SK-N-SH (cell line): ENCODE measurements around the gene ATP6V0E2. TPM values are rescaled to one million over a fixed set of nuclear protein-coding genes. Genes with fewer than 3 reads are reported as not detected.

Source experiments
- CTCF ChIA-PET: fragments of 300-600, 350-600 bp; formaldehyde crosslinking; extraction: SDS; loops from one replicate; lab custom pipeline; 2021; lab: Yijun Ruan, JAX
- POLR2A ChIA-PET: fragments of 350-600 bp; sonication (Branson Sonifier 250); formaldehyde crosslinking; extraction: SDS; loops from one replicate; lab custom pipeline; 2020; ENCODE audit warnings: antibody characterized with exemption, inconsistent platforms; lab: Yijun Ruan, JAX
- DNase-seq: peaks from one replicate; pipeline ENCODE4 v3.0.0; 2012
- H2AFZ ChIP-seq: fragments of 200-600 bp; sonication (generic); 2 replicates; pipeline ENCODE4 v1.8.1; 2016; ENCODE audit warnings: antibody characterized with exemption, mild to moderate bottlenecking, low read depth
- H3F3A ChIP-seq: fragments of 200-600 bp; sonication (generic); replicated peaks from 2 replicates; pipeline ENCODE3; 2016; ENCODE audit warnings: antibody characterized with exemption, mild to moderate bottlenecking; ENCODE audit not compliant: insufficient read depth
- H3K27ac ChIP-seq, 2 experiments: fragments of 200-500 bp in 1 of 2; fragments of 200-600 bp in 1 of 2; sonication (Bioruptor generic) in 1 of 2; sonication (generic), shearing (Covaris generic) in 1 of 2; 2 replicates each; pipeline versions ENCODE4 v1.5.1 to v1.6.1; 2014 to 2016; ENCODE audit warnings: low read depth in 2 of 2, inconsistent platforms in 1 of 2, low read length in 1 of 2, mild to moderate bottlenecking in 1 of 2, mixed read lengths in 1 of 2
- H3K27me3 ChIP-seq: fragments of 200-600 bp; sonication (generic), shearing (Covaris generic); 2 replicates; pipeline ENCODE4 v1.6.1; 2016; ENCODE audit warnings: mixed run types; ENCODE audit not compliant: insufficient read depth
- H3K36me3 ChIP-seq, 2 experiments: fragments of 200-500 bp in 1 of 2; fragments of 200-600 bp in 1 of 2; sonication (Bioruptor generic) in 1 of 2; sonication (generic) in 1 of 2; replicated peaks in 1 of 2; 2 replicates each; pipeline versions ENCODE3 to v1.5.1; 2014 to 2016; ENCODE audit warnings: low read length in 1 of 2, mild to moderate bottlenecking in 1 of 2; ENCODE audit not compliant: insufficient read depth in 2 of 2, control insufficient read depth in 1 of 2
- H3K4me1 ChIP-seq, 2 experiments: fragments of 200-500 bp in 1 of 2; fragments of 200-600 bp in 1 of 2; sonication (Bioruptor generic) in 1 of 2; sonication (generic), shearing (Covaris generic) in 1 of 2; 2 replicates each; pipeline versions ENCODE4 v1.5.1 to v1.6.1; 2014 to 2016; ENCODE audit warnings: low read depth in 1 of 2, low read length in 1 of 2, mixed run types in 1 of 2; ENCODE audit not compliant: insufficient read depth in 2 of 2, control insufficient read depth in 1 of 2
- H3K4me2 ChIP-seq: fragments of 200-600 bp; sonication (generic), shearing (Covaris generic); 2 replicates; pipeline ENCODE4 v1.6.1; 2017; ENCODE audit warnings: mixed run types
- H3K4me3 ChIP-seq, 2 experiments: fragments of 200-500 bp in 1 of 2; fragments of 200-600 bp in 1 of 2; sonication (Bioruptor generic) in 1 of 2; sonication (generic), shearing (Covaris generic) in 1 of 2; 2 replicates each; pipeline versions ENCODE4 v1.5.1 to v1.8.1; 2014 to 2016; ENCODE audit warnings: low read depth in 2 of 2, inconsistent platforms in 1 of 2, low read length in 1 of 2, mild to moderate bottlenecking in 1 of 2, mixed read lengths in 1 of 2, moderate library complexity in 1 of 2
- H3K79me2 ChIP-seq: fragments of 200-600 bp; sonication (generic); 2 replicates; pipeline ENCODE4 v1.8.1; 2017; ENCODE audit warnings: mild to moderate bottlenecking; ENCODE audit not compliant: insufficient read depth
- H3K9ac ChIP-seq: fragments of 200-600 bp; sonication (generic); 2 replicates; pipeline ENCODE4 v1.6.1; 2017; ENCODE audit warnings: mixed run types
- H3K9me2 ChIP-seq: fragments of 200-600 bp; sonication (generic); 2 replicates; pipeline ENCODE4 v1.6.1; 2017; ENCODE audit warnings: mixed run types
- H3K9me3 ChIP-seq: fragments of 200-600 bp; sonication (generic); 2 replicates; pipeline ENCODE4 v1.6.1; 2017; ENCODE audit warnings: mixed run types, mild to moderate bottlenecking, moderate library complexity
- H4K20me1 ChIP-seq: fragments of 200-600 bp; sonication (generic); 2 replicates; pipeline ENCODE4 v1.6.1; 2017; ENCODE audit warnings: mild to moderate bottlenecking, mixed run types; ENCODE audit not compliant: insufficient read depth
- ELF1 ChIP-seq: IDR thresholded peaks from 2 replicates; pipeline ENCODE4 v1.4.0; 2012
- EZH2phosphoT487 ChIP-seq: fragments of 200-600 bp; sonication (generic); IDR thresholded peaks from 2 replicates; pipeline ENCODE4 v1.6.1; 2017; ENCODE audit warnings: low read depth, mixed run types, mild to moderate bottlenecking, antibody characterized with exemption, moderate library complexity, borderline replicate concordance
- FOSL2 ChIP-seq: IDR thresholded peaks from 2 replicates; pipeline ENCODE4 v1.4.0; 2012; ENCODE audit warnings: low read depth, mild to moderate bottlenecking, moderate library complexity, borderline replicate concordance
- FOXM1 ChIP-seq: IDR thresholded peaks from 2 replicates; pipeline ENCODE4 v1.4.0; 2012; ENCODE audit warnings: low read depth, mild to moderate bottlenecking
- GABPA ChIP-seq: IDR thresholded peaks from 2 replicates; pipeline ENCODE4 v1.4.0; 2012; ENCODE audit warnings: low read depth, mild to moderate bottlenecking
- MEF2A ChIP-seq: IDR thresholded peaks from 2 replicates; pipeline ENCODE4 v1.4.0; 2012; ENCODE audit warnings: low read depth, borderline replicate concordance
- MXI1 ChIP-seq: IDR thresholded peaks from 2 replicates; pipeline ENCODE4 v1.6.1; 2012; ENCODE audit warnings: mild to moderate bottlenecking, low read depth, low read length, improper control_type of control experiment
- RXRA ChIP-seq: IDR thresholded peaks from 2 replicates; pipeline ENCODE4 v1.4.0; 2012; ENCODE audit warnings: low read depth, mild to moderate bottlenecking, borderline replicate concordance
- TCF12 ChIP-seq: IDR thresholded peaks from 2 replicates; pipeline ENCODE4 v1.4.0; 2012
- TEAD4 ChIP-seq: IDR thresholded peaks from 2 replicates; pipeline ENCODE4 v1.4.0; 2012; ENCODE audit warnings: mild to moderate bottlenecking, borderline replicate concordance; ENCODE audit not compliant: insufficient read depth
- YY1 ChIP-seq: IDR thresholded peaks from 2 replicates; pipeline ENCODE4 v1.4.0; 2012; ENCODE audit warnings: low read depth, mild to moderate bottlenecking
- WGBS: methylation state at CpG from one replicate; pipeline ENCODE4 v1.1.6; 2017; ENCODE audit warnings: low lambda C conversion rate; 5-methylcytosine and 5-hydroxymethylcytosine counted together
- polyA plus RNA-seq, 3 experiments: library from polyadenylated mRNA; depleted of rRNA; stranded (reverse); fragments of >200 nt; gene quantifications; 2 replicates each; pipeline ENCODE4 v1.2.3, GENCODE V29; 2012
- TF ChIP-seq, protein P1 (sequence below): fragments of 150-350 bp; IDR thresholded peaks from 2 replicates; pipeline ENCODE4 v1.6.1; 2017; ENCODE audit warnings: antibody characterized with exemption, low read length, low read depth, borderline replicate concordance
- TF ChIP-seq, protein P2 (sequence below): IDR thresholded peaks from 2 replicates; pipeline ENCODE4 v1.4.0; 2012; ENCODE audit warnings: low read depth, borderline replicate concordance
- TF ChIP-seq, protein P3 (sequence below): fragments of 150-350 bp; IDR thresholded peaks from 2 replicates; pipeline ENCODE4 v1.6.1; 2016; ENCODE audit warnings: mild to moderate bottlenecking, low read depth, low read length
- TF ChIP-seq, protein P4 (sequence below): IDR thresholded peaks from 2 replicates; pipeline ENCODE4 v1.4.0; 2012; ENCODE audit warnings: low read depth
- TF ChIP-seq, protein P5 (sequence below): IDR thresholded peaks from 2 replicates; pipeline ENCODE4 v1.4.0; 2012; ENCODE audit warnings: low read depth, borderline replicate concordance

The ATP6V0E2 gene
- polyA plus RNA-seq, 1 of the 3 experiments (the other 2 are of a cell fraction), result 49.6 TPM

DNA sequence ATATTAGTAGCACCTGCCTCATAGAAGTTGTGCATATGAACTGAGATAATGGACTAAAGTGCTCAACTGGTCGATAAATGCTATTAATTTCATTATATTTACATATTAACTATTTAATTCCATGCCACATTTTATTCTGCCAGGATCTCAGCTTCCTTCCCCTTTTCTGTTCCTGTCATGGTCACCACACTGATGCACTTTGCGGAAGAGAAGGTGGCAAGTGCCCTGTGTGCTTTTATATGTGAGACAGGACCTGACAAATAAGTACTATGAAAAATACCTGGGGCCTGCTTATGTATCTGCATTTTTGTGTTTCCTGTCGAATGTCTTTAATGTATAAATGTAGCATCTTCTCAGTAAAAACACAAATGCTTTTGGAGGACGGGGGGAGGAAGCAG lies 12.2 kb downstream of the ATP6V0E2 start:
- Histone ChIP-seq H2AFZ (no peak overlapping the region), H3K4me3 (no peak overlapping the region), H3F3A (no peaks in the 10 kb centered on the region), H3K9me2 (no peaks in the 10 kb centered on the region), H3K36me3 (no peaks in the 10 kb centered on the region), H3K4me2 (no peak overlapping the region), H3K9ac (no peak overlapping the region), H3K27me3 (no peaks in the 10 kb centered on the region), H3K4me1 (no peaks in the 10 kb centered on the region; a peak in 1 of 4 replicates), H3K27ac (no peak overlapping the region), H4K20me1 (no peaks in the 10 kb centered on the region), H3K9me3 (no peaks in the 10 kb centered on the region), H3K79me2 (no peaks in the 10 kb centered on the region)
- ChIA-PET POLR2A (no interaction called here), CTCF (interaction anchor here (1.0 kb wide), 1 partner anchor 11 kb away, joined by 4 read pairs; no protein-coding TSS in a partner anchor)
- 63% methylated on average over 4 of the region's 4 CpGs for WGBS
- DNase-seq, result no peak
- TF ChIP-seq MXI1, result no peak
- no peak for TF ChIP-seq RXRA
- TF ChIP-seq, protein P1, sequence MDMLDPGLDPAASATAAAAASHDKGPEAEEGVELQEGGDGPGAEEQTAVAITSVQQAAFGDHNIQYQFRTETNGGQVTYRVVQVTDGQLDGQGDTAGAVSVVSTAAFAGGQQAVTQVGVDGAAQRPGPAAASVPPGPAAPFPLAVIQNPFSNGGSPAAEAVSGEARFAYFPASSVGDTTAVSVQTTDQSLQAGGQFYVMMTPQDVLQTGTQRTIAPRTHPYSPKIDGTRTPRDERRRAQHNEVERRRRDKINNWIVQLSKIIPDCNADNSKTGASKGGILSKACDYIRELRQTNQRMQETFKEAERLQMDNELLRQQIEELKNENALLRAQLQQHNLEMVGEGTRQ, result no peak
- TF ChIP-seq, protein P2, sequence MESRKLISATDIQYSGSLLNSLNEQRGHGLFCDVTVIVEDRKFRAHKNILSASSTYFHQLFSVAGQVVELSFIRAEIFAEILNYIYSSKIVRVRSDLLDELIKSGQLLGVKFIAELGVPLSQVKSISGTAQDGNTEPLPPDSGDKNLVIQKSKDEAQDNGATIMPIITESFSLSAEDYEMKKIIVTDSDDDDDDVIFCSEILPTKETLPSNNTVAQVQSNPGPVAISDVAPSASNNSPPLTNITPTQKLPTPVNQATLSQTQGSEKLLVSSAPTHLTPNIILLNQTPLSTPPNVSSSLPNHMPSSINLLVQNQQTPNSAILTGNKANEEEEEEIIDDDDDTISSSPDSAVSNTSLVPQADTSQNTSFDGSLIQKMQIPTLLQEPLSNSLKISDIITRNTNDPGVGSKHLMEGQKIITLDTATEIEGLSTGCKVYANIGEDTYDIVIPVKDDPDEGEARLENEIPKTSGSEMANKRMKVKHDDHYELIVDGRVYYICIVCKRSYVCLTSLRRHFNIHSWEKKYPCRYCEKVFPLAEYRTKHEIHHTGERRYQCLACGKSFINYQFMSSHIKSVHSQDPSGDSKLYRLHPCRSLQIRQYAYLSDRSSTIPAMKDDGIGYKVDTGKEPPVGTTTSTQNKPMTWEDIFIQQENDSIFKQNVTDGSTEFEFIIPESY, result no peak
- no peak for TF ChIP-seq YY1
- TF ChIP-seq, protein P3, sequence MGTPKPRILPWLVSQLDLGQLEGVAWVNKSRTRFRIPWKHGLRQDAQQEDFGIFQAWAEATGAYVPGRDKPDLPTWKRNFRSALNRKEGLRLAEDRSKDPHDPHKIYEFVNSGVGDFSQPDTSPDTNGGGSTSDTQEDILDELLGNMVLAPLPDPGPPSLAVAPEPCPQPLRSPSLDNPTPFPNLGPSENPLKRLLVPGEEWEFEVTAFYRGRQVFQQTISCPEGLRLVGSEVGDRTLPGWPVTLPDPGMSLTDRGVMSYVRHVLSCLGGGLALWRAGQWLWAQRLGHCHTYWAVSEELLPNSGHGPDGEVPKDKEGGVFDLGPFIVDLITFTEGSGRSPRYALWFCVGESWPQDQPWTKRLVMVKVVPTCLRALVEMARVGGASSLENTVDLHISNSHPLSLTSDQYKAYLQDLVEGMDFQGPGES, result no peak
- TF ChIP-seq, protein P4, sequence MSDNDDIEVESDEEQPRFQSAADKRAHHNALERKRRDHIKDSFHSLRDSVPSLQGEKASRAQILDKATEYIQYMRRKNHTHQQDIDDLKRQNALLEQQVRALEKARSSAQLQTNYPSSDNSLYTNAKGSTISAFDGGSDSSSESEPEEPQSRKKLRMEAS, result no peak
- no peak for TF ChIP-seq FOSL2
- no peak for TF ChIP-seq FOXM1
- TF ChIP-seq GABPA, result no peak
- no peak for TF ChIP-seq ELF1
- no peak for TF ChIP-seq MEF2A
- no peak for TF ChIP-seq TCF12
- no peak for TF ChIP-seq EZH2phosphoT487
- TF ChIP-seq, protein P5, sequence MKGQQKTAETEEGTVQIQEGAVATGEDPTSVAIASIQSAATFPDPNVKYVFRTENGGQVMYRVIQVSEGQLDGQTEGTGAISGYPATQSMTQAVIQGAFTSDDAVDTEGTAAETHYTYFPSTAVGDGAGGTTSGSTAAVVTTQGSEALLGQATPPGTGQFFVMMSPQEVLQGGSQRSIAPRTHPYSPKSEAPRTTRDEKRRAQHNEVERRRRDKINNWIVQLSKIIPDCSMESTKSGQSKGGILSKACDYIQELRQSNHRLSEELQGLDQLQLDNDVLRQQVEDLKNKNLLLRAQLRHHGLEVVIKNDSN, result no peak
- no peak for TF ChIP-seq TEAD4
